ENCODE results near the gene NCAPH2. TPM values are rescaled to one million over a fixed set of nuclear protein-coding genes. Genes with fewer than 3 reads are reported as not detected.

NCAPH2 gene
- total RNA-seq, 1 donor from 2014 or later: 41.2 TPM

DNA sequence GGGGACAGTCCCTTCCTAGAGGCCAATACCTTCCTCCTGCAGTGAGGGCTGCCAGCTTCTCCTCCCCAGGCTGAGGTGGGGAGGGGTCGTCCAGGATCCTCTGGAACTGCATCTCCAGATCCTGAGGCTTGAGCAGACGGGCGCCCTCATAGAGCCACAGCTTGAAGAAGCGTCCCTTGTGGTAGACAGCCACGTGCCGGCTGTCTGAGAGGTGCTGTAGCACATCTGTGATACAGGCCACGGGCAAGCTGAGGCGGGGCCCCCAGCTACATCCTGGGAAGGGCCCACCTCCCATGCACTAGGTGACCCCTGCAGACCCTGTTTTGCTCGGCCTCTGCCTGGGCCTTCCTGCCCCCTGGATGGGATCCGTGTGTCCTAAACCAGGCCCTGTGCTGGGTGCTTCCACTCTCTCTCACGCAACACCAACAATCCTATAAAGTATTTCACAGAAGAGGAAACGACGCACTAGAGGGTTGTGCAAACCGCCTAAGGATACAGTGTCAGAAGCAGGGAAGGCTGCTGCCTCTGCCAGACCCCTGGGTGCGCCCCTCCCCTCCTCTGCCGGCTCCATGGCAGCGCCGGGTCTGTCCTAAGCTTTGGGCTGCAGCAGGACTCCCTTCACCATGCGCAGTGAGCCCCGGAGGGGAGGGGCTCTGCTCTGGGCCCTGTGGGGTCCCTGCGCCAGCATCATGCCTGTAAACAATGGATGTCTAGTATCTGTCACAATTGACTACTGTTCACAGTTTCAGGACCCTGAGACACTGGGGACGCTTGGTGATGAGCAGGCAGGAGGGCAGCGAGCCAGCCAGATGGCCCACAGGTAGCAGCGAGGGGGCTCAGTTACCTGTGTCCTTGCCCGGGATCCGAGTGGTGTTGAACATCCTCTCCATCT, 65.7 kb downstream of the NCAPH2 start:
- H3K9me3 Mint-ChIP-seq: no peaks in the 10 kb centered on the region
- TF ChIP-seq, protein P1, sequence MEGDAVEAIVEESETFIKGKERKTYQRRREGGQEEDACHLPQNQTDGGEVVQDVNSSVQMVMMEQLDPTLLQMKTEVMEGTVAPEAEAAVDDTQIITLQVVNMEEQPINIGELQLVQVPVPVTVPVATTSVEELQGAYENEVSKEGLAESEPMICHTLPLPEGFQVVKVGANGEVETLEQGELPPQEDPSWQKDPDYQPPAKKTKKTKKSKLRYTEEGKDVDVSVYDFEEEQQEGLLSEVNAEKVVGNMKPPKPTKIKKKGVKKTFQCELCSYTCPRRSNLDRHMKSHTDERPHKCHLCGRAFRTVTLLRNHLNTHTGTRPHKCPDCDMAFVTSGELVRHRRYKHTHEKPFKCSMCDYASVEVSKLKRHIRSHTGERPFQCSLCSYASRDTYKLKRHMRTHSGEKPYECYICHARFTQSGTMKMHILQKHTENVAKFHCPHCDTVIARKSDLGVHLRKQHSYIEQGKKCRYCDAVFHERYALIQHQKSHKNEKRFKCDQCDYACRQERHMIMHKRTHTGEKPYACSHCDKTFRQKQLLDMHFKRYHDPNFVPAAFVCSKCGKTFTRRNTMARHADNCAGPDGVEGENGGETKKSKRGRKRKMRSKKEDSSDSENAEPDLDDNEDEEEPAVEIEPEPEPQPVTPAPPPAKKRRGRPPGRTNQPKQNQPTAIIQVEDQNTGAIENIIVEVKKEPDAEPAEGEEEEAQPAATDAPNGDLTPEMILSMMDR (IDR thresholded peaks at IDR 0.05): no peak
- TF ChIP-seq EZH2phosphoT487 (IDR thresholded peaks at IDR 0.05) (no peak), EZH2 (IDR thresholded peaks at IDR 0.05) (no peak)

DNA sequence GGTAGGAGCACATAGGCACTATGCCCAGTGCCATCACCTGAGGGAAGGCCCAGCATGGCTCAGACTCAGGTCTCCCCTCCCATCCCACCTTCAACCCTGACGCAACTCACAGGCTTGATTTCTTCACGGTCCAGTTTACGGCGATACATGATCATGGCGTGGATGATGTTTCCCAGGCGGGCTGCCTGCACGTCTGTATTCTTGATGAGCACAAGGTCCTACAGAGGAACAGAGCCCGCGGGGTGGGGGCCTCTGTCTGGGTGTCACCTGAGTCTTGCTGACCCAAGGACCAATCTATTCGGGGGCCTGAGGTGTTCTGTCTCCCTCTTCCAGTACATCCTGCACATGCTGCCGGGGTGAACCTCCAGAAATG, 66.3 kb downstream of the NCAPH2 start:
- Mint-ChIP-seq H3K9me3 (no peaks in the 10 kb centered on the region), H3K36me3 (peaks cover 12% of the 10 kb centered on the region), H3K4me3 (no peak overlapping the region), H3K4me1 (no peaks in the 10 kb centered on the region), H3K27ac (no peak overlapping the region), H3K27me3 (ENCODE audit: insufficient read depth, low read depth) (peaks cover 6% of the 10 kb centered on the region)
- no peaks in the 10 kb centered on the region for H3K27me3 ChIP-seq
- DNase-seq (ENCODE audit: low spot score): no peak
- TF ChIP-seq EZH2phosphoT487 (IDR thresholded peaks at IDR 0.05) (no peak), EZH2 (IDR thresholded peaks at IDR 0.05) (no peak)
- TF ChIP-seq, protein P1 (IDR thresholded peaks at IDR 0.05): no peak
- H3K9me3 ChIP-seq (ENCODE audit: low read depth): no peaks in the 10 kb centered on the region
- H3K79me2 ChIP-seq (ENCODE audit: low read depth): no peaks in the 10 kb centered on the region
- H3K9ac ChIP-seq: no peak overlapping the region
- no peak overlapping the region for H3K27ac ChIP-seq
- no peaks in the 10 kb centered on the region for H4K20me1 ChIP-seq (ENCODE audit: low read depth)
- H3F3A ChIP-seq (ENCODE audit: low read depth): no peaks in the 10 kb centered on the region
- H3K36me3 ChIP-seq: no peaks in the 10 kb centered on the region
- H3K4me2 ChIP-seq: no peak overlapping the region
- no peak overlapping the region for H3K4me3 ChIP-seq
- H3K4me1 ChIP-seq: no peaks in the 10 kb centered on the region
- no peak overlapping the region for H2AFZ ChIP-seq (replicated peaks)

More for the DNA sequence above, 65.7 kb downstream of the NCAPH2 start:
- Histone ChIP-seq H4K20me1 (ENCODE audit: low read depth) (no peaks in the 10 kb centered on the region), H2AFZ (replicated peaks) (no peak overlapping the region), H3K79me2 (ENCODE audit: low read depth) (no peaks in the 10 kb centered on the region), H3K4me1 (no peaks in the 10 kb centered on the region), H3K4me2 (no peak overlapping the region), H3K4me3 (no peak overlapping the region), H3K27ac (no peak overlapping the region), H3F3A (ENCODE audit: low read depth) (no peaks in the 10 kb centered on the region), H3K9me3 (ENCODE audit: low read depth) (no peaks in the 10 kb centered on the region), H3K9ac (no peak overlapping the region), H3K27me3 (no peaks in the 10 kb centered on the region), H3K36me3 (no peaks in the 10 kb centered on the region)
- H3K27me3 Mint-ChIP-seq (ENCODE audit: insufficient read depth, low read depth): peaks cover 6% of the 10 kb centered on the region
- H3K4me1 Mint-ChIP-seq: no peaks in the 10 kb centered on the region
- DNase-seq (ENCODE audit: low spot score): no peak
- peaks cover 13% of the 10 kb centered on the region for H3K36me3 Mint-ChIP-seq
- H3K4me3 Mint-ChIP-seq: no peak overlapping the region
- no peak overlapping the region for H3K27ac Mint-ChIP-seq

Other genes starting within 250 kb of the NCAPH2 start
- gene MAPK12, start 246.5 kb upstream of the NCAPH2 start, total RNA-seq (ENCODE audit: low replicate concordance): 18.7 and 28.4 TPM in 2 replicates
- 0.37 TPM in 1 of 2 replicates, not detected in the other for gene MAPK11, start 237.8 kb upstream of the NCAPH2 start, total RNA-seq (ENCODE audit: low replicate concordance)
- gene PLXNB2, start 200.6 kb upstream of the NCAPH2 start, total RNA-seq (ENCODE audit: low replicate concordance): 32.4 and 94.1 TPM in 2 replicates
- gene DENND6B, start 181.2 kb upstream of the NCAPH2 start, total RNA-seq (ENCODE audit: low replicate concordance): 1.0 and 7.8 TPM in 2 replicates
- gene PPP6R2, start 164.9 kb upstream of the NCAPH2 start, total RNA-seq (ENCODE audit: low replicate concordance): 32.6 and 65.5 TPM in 2 replicates
- gene SBF1, start 33.2 kb upstream of the NCAPH2 start, total RNA-seq (ENCODE audit: low replicate concordance): 25.8 and 65.8 TPM in 2 replicates
- 0.13 and 2.6 TPM in 2 replicates for gene ADM2, start 26.7 kb upstream of the NCAPH2 start, total RNA-seq (ENCODE audit: low replicate concordance)
- gene MIOX, start 21.4 kb upstream of the NCAPH2 start, total RNA-seq (ENCODE audit: low replicate concordance): not detected in 2 replicates
- gene LMF2, start 522 bp upstream of the NCAPH2 start, total RNA-seq (ENCODE audit: low replicate concordance): 7.1 and 38.2 TPM in 2 replicates
- 1.1 TPM in 1 of 2 replicates, not detected in the other for gene SCO2, start 17.4 kb downstream of the NCAPH2 start, total RNA-seq (ENCODE audit: low replicate concordance)
- 0.81 TPM in 1 of 2 replicates, not detected in the other for gene TYMP, start 21.8 kb downstream of the NCAPH2 start, total RNA-seq (ENCODE audit: low replicate concordance)
- not detected in 2 replicates for gene KLHDC7B, start 37.7 kb downstream of the NCAPH2 start, total RNA-seq (ENCODE audit: low replicate concordance)
- 2.8 TPM in 1 of 2 replicates, not detected in the other for gene SYCE3, start 54.7 kb downstream of the NCAPH2 start, total RNA-seq (ENCODE audit: low replicate concordance)
- gene CPT1B, start 70.2 kb downstream of the NCAPH2 start, total RNA-seq (ENCODE audit: low replicate concordance): 33.9 and 49.6 TPM in 2 replicates
- gene CHKB, start 74.6 kb downstream of the NCAPH2 start, total RNA-seq (ENCODE audit: low replicate concordance): 67.4 and 93.9 TPM in 2 replicates
- 0.74 TPM in 1 of 2 replicates, not detected in the other for gene MAPK8IP2, start 92.6 kb downstream of the NCAPH2 start, total RNA-seq (ENCODE audit: low replicate concordance)
- gene ARSA, start 119.9 kb downstream of the NCAPH2 start, total RNA-seq (ENCODE audit: low replicate concordance): 4.2 and 18.4 TPM in 2 replicates
- gene SHANK3, start 164.6 kb downstream of the NCAPH2 start, total RNA-seq (ENCODE audit: low replicate concordance): 0.65 and 3.6 TPM in 2 replicates
- not detected in 2 replicates for gene ACR, start 230.0 kb downstream of the NCAPH2 start, total RNA-seq (ENCODE audit: low replicate concordance)

Data from neural progenitor cell (in vitro differentiated cells).